ENCODE data around the gene CPNE6. TPM values are rescaled to one million over a fixed set of nuclear protein-coding genes. Genes with fewer than 3 reads are reported as not detected.
A peak's percentile ranks its signal among the peaks of the same experiment; 100 is the strongest.

The CPNE6 gene
- total and polyA plus RNA-seq, 2 of the 13 experiments (the other 11 are each of a cell fraction or from before 2014, with no cell fraction given), result not detected

GRCh38 chr14:24095271-24096068 is 24.1 kb downstream of the CPNE6 start (continued):
- TF ChIP-seq POGZ (CRISPR knock-in tag; IDR thresholded peaks at IDR 0.05) (peak; percentile 98), ISX (CRISPR knock-in tag; conservative IDR thresholded peaks at IDR 0.05) (no peak), HDAC1 (CRISPR knock-in tag; IDR thresholded peaks at IDR 0.05) (no peak), GRHL1 (CRISPR knock-in tag; conservative IDR thresholded peaks at IDR 0.05) (no peak), TFDP1 (CRISPR knock-in tag; IDR thresholded peaks at IDR 0.05; ENCODE audit: borderline replicate concordance) (peak; percentile 98), ZNF770 (CRISPR knock-in tag; IDR thresholded peaks at IDR 0.05) (no peak), SOX5 (CRISPR knock-in tag; IDR thresholded peaks at IDR 0.05; ENCODE audit: borderline replicate concordance) (peak; percentile 88), HNRNPUL1 (IDR thresholded peaks at IDR 0.05; ENCODE audit: low read depth, low read length) (no peak), ZNF556 (CRISPR knock-in tag; IDR thresholded peaks at IDR 0.05; ENCODE audit: borderline replicate concordance) (peak; percentile 100), DR1 (CRISPR knock-in tag; IDR thresholded peaks at IDR 0.05) (peak; percentile 79; the same call in 1 of the 2 replicates), CENPT (CRISPR knock-in tag; IDR thresholded peaks at IDR 0.05; ENCODE audit: low read depth) (no peak), ZFP1 (CRISPR knock-in tag; IDR thresholded peaks at IDR 0.05) (peak; percentile 69; the same call in 1 of the 2 replicates), ZNF20 (CRISPR knock-in tag; IDR thresholded peaks at IDR 0.05) (peak; percentile 26; the same call in 1 of the 2 replicates), GZF1 (CRISPR knock-in tag; IDR thresholded peaks at IDR 0.05) (peak; percentile 95), ZC3H13 (CRISPR knock-in tag; IDR thresholded peaks at IDR 0.05) (no peak), ZHX1 (CRISPR knock-in tag; IDR thresholded peaks at IDR 0.05; ENCODE audit: low read depth) (no peak), ZNF552 (CRISPR knock-in tag; IDR thresholded peaks at IDR 0.05; ENCODE audit: borderline replicate concordance) (peak; percentile 94), ZNF546 (CRISPR knock-in tag; conservative IDR thresholded peaks at IDR 0.05) (peak; percentile 76; the same call in 1 of the 2 replicates), ZNF577 (CRISPR knock-in tag; IDR thresholded peaks at IDR 0.05; ENCODE audit: borderline replicate concordance, low read depth) (peak; percentile 95; the same call in 1 of the 2 replicates), ZNF615 (CRISPR knock-in tag; IDR thresholded peaks at IDR 0.05; ENCODE audit: borderline replicate concordance) (no peak), PHB2 (IDR thresholded peaks at IDR 0.05; ENCODE audit: partially characterized antibody) (no peak), DNMT3B (CRISPR knock-in tag; conservative IDR thresholded peaks at IDR 0.05) (peak; percentile 99), ZFP82 (CRISPR knock-in tag; IDR thresholded peaks at IDR 0.05; ENCODE audit: borderline replicate concordance) (no peak)

All from HepG2 (cell line).